Suprapubic skin (tissue), 4 donors: ENCODE results near the gene RYR3.

Source experiments
- EP300 ChIP-seq: sonication (generic); formaldehyde crosslinking; IDR thresholded peaks from one replicate; pipeline ENCODE4 v1.6.1; 2017; ENCODE audit warnings: antibody characterized with exemption
- POLR2AphosphoS5 ChIP-seq, 3 donors: sonication (generic); formaldehyde crosslinking; IDR thresholded peaks; one replicate each; pipeline ENCODE4 v1.6.1; 2017; ENCODE audit warnings: antibody characterized with exemption in 3 of 3
- TF ChIP-seq, protein P1 (sequence below), 2 donors: fragments of 200-600 bp in 1 of 2; fragments of 450-650 bp in 1 of 2; sonication (generic) in 1 of 2; IDR thresholded peaks; one replicate each; pipeline ENCODE4 v1.5.1; 2016 to 2019; ENCODE audit warnings: antibody characterized with exemption in 2 of 2, mild to moderate bottlenecking in 1 of 2, moderate library complexity in 1 of 2

DNA sequence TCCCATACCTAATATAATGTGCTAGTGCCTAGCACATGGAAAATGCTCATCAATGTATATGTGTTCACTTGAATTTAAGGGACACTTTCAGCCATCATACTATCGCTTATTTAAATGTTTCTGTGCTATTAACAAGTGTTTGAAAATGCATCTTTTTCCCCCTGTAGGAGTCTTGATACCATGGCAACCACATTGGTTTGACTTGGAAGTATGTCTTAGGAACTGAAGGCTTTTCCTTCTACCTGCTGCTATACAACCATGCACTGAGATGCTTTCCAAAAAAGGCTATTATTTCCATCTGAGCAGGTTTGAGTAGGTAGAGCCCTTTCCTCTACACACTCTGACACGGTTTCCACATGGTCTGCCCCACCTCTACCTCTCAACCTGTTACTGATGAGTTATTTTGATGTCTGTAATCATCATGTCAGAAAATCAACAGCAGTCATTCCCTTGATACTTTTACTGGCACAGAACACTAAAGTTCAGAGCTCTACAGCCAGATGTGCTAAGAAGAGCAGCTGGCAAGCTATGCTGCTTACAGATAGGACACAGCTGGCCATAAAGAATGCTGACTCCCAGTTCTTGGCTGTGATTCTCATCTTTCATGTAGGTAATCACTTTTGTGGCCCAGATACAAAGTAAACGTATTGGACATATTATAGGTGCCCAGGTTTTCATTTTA is 59.3 kb downstream of the RYR3 start:
- TF ChIP-seq, protein P1, sequence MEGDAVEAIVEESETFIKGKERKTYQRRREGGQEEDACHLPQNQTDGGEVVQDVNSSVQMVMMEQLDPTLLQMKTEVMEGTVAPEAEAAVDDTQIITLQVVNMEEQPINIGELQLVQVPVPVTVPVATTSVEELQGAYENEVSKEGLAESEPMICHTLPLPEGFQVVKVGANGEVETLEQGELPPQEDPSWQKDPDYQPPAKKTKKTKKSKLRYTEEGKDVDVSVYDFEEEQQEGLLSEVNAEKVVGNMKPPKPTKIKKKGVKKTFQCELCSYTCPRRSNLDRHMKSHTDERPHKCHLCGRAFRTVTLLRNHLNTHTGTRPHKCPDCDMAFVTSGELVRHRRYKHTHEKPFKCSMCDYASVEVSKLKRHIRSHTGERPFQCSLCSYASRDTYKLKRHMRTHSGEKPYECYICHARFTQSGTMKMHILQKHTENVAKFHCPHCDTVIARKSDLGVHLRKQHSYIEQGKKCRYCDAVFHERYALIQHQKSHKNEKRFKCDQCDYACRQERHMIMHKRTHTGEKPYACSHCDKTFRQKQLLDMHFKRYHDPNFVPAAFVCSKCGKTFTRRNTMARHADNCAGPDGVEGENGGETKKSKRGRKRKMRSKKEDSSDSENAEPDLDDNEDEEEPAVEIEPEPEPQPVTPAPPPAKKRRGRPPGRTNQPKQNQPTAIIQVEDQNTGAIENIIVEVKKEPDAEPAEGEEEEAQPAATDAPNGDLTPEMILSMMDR (IDR thresholded peaks at IDR 0.05) = no peak
- TF ChIP-seq EP300 (no peak), POLR2AphosphoS5 (IDR thresholded peaks at IDR 0.05) (no peak)
